Smooth muscle cell (in vitro differentiated cells): ENCODE results near the gene GDF2. TPM values are rescaled to one million over a fixed set of nuclear protein-coding genes. Genes with fewer than 3 reads are reported as not detected.

ENCODE experiments used
- DNase-seq: peaks from one replicate; lab custom pipeline; 2025; ENCODE audit not compliant: unreplicated experiment; lab: John Stamatoyannopoulos, UW
- H2AFZ ChIP-seq: fragments of 200-600 bp; sonication (generic); 2 replicates; pipeline ENCODE4 v1.6.0; 2016; ENCODE audit warnings: antibody characterized with exemption, low read depth, mild to moderate bottlenecking
- H3F3A ChIP-seq: fragments of 200-600 bp; sonication (generic); 2 replicates; pipeline ENCODE4 v1.6.0; 2017; ENCODE audit warnings: antibody characterized with exemption, low read depth
- H3K27ac ChIP-seq: fragments of 200-600 bp; sonication (generic); 2 replicates; pipeline ENCODE4 v1.5.1; 2016; ENCODE audit warnings: low read depth, mild to moderate bottlenecking
- H3K27me3 ChIP-seq: fragments of 200-600 bp; sonication (generic); 2 replicates; pipeline ENCODE4 v1.6.1; 2016; ENCODE audit warnings: low read depth, mild to moderate bottlenecking
- H3K36me3 ChIP-seq: fragments of 200-600 bp; sonication (generic); 2 replicates; pipeline ENCODE4 v1.5.1; 2016; ENCODE audit warnings: low read depth
- H3K4me1 ChIP-seq: fragments of 200-600 bp; sonication (generic); 2 replicates; pipeline ENCODE4 v1.5.1; 2016; ENCODE audit warnings: low read depth
- H3K4me2 ChIP-seq: fragments of 200-600 bp; sonication (generic); 2 replicates; pipeline ENCODE4 v1.6.0; 2016; ENCODE audit warnings: mild to moderate bottlenecking
- H3K4me3 ChIP-seq: fragments of 200-600 bp; sonication (generic); 2 replicates; pipeline ENCODE4 v1.5.1; 2016; ENCODE audit warnings: mild to moderate bottlenecking
- H3K79me2 ChIP-seq: fragments of 200-600 bp; sonication (generic); 2 replicates; pipeline ENCODE4 v1.6.0; 2016; ENCODE audit warnings: low read depth, mild to moderate bottlenecking
- H3K9ac ChIP-seq: fragments of 200-600 bp; sonication (generic); 2 replicates; pipeline ENCODE4 v1.6.0; 2016; ENCODE audit warnings: low read depth
- H3K9me3 ChIP-seq: fragments of 200-600 bp; sonication (generic); replicated peaks from 2 replicates; pipeline ENCODE4 v1.5.1; 2016; ENCODE audit warnings: low read depth
- H4K20me1 ChIP-seq: fragments of 200-600 bp; sonication (generic); 2 replicates; pipeline ENCODE4 v1.6.0; 2016; ENCODE audit warnings: low read depth
- WGBS: methylation state at CpG from one replicate; pipeline ENCODE4 v1.1.7; 2016; ENCODE audit warnings: low lambda C conversion rate; 5-methylcytosine and 5-hydroxymethylcytosine counted together
- polyA plus RNA-seq: library from polyadenylated mRNA; unstranded; fragments of >200 nt; fragmentation: Nextera tagmentation; extraction: Ambion mirVana; gene quantifications from 2 replicates; pipeline ENCODE4 v1.2.1, GENCODE V29; 2016
- total RNA-seq: library from RNA; depleted of rRNA; stranded (reverse); fragments of >200 nt; gene quantifications from 2 replicates; pipeline ENCODE4 v1.2.3, GENCODE V29; 2014
- TF ChIP-seq, protein P1 (sequence below): fragments of 200-600 bp; sonication (generic); IDR thresholded peaks from 2 replicates; pipeline ENCODE4 v1.5.1; 2017; ENCODE audit warnings: borderline replicate concordance, mild to moderate bottlenecking, antibody characterized with exemption; ENCODE audit not compliant: insufficient read depth, poor library complexity, severe bottlenecking

GDF2 gene
- total and polyA plus RNA-seq, 2 experiments from 2014 or later = not detected

DNA sequence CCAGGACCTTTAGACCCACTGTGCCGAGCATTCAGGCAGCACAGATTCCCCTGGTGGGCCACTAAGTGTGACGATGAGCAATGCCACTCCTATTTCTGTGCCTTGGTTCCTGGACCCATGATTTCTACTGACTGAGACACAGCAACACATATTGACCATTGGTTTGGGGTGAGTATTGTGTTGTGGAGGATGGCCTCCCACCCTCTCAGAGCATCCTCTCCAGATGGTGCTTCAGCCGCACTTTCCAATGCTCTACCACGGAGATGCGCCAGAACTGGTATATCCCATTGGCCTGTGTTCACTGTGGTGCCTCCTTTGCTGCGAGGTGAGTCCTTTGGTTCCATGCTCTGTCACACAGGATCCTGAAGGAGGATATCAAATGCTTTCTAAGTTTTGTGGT lies 32.3 kb upstream of the GDF2 start:
- no peak overlapping the region for H2AFZ ChIP-seq
- no peaks in the 10 kb centered on the region for H3K4me1 ChIP-seq
- no peaks in the 10 kb centered on the region for H4K20me1 ChIP-seq
- no peak overlapping the region for H3K4me2 ChIP-seq
- no peaks in the 10 kb centered on the region for H3K79me2 ChIP-seq
- no peak overlapping the region for H3K27ac ChIP-seq
- H3K27me3 ChIP-seq = peaks cover 23% of the 10 kb centered on the region
- no peak overlapping the region for H3K4me3 ChIP-seq
- DNase-seq = no peak
- H3K9me3 ChIP-seq = no peaks in the 10 kb centered on the region
- TF ChIP-seq, protein P1, sequence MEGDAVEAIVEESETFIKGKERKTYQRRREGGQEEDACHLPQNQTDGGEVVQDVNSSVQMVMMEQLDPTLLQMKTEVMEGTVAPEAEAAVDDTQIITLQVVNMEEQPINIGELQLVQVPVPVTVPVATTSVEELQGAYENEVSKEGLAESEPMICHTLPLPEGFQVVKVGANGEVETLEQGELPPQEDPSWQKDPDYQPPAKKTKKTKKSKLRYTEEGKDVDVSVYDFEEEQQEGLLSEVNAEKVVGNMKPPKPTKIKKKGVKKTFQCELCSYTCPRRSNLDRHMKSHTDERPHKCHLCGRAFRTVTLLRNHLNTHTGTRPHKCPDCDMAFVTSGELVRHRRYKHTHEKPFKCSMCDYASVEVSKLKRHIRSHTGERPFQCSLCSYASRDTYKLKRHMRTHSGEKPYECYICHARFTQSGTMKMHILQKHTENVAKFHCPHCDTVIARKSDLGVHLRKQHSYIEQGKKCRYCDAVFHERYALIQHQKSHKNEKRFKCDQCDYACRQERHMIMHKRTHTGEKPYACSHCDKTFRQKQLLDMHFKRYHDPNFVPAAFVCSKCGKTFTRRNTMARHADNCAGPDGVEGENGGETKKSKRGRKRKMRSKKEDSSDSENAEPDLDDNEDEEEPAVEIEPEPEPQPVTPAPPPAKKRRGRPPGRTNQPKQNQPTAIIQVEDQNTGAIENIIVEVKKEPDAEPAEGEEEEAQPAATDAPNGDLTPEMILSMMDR = no peak
- 91% methylated on average over 6 of the region's 6 CpGs for WGBS
- H3F3A ChIP-seq = no peaks in the 10 kb centered on the region
- H3K36me3 ChIP-seq = no peaks in the 10 kb centered on the region
- H3K9ac ChIP-seq = no peak overlapping the region

DNA sequence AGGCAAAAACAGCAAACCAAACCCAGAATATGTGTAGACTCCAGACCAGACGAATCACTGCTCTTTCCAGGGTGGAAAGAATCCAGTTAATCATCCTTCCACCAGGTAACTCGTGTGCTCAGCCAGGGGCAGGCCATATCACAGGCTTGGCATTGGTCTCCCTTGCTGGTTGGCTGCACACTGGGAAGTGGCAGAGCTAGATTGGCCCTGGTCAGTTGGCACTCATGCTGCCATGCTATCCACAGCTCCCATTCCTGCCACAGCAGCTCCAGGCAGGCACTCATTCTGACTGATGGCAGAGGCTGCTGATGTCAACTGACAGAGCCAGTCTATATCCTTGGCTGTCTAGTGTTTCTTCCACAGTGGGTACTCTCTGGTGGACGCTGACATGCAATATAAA lies 31.9 kb upstream of the GDF2 start:
- DNase-seq = no peak
- 68% methylated on average over 3 of the region's 3 CpGs for WGBS
- no peak overlapping the region for H3K4me3 ChIP-seq

DNA sequence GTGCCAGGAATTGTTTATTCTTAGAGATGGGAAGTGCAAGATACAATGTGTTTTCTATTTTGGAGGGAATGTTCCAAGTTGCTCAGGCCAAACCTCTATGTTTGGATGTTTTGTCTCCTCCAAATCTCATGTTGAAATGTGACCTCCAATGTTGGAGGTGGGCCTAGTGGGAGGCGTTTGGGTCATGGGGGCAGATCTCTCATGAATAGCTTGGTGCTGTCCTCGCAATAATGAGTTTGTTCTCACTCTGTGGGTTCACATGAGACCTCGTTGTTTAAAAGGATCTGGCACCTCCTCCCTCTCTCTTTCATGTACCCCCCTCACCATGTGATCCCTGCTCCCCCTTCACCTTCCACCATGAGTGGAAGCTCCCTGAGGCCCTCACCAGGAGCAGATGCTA lies 30.6 kb upstream of the GDF2 start:
- DNase-seq = no peak
- H3K4me1 ChIP-seq = no peaks in the 10 kb centered on the region
- no peaks in the 10 kb centered on the region for H3K9me3 ChIP-seq
- no peak overlapping the region for H3K4me2 ChIP-seq
- TF ChIP-seq, protein P1 = no peak
- no peak overlapping the region for H3K27ac ChIP-seq
- H3F3A ChIP-seq = no peaks in the 10 kb centered on the region
- peaks cover 20% of the 10 kb centered on the region for H3K27me3 ChIP-seq
- H3K9ac ChIP-seq = no peak overlapping the region
- no peaks in the 10 kb centered on the region for H4K20me1 ChIP-seq
- 87% methylated on average over 3 of the region's 3 CpGs for WGBS
- no peaks in the 10 kb centered on the region for H3K79me2 ChIP-seq
- no peak overlapping the region for H3K4me3 ChIP-seq
- no peak overlapping the region for H2AFZ ChIP-seq
- no peaks in the 10 kb centered on the region for H3K36me3 ChIP-seq

More for the DNA sequence above, 31.9 kb upstream of the GDF2 start:
- Histone ChIP-seq H3K9me3 (no peaks in the 10 kb centered on the region), H3K79me2 (no peaks in the 10 kb centered on the region), H3K27ac (no peak overlapping the region), H3K4me1 (no peaks in the 10 kb centered on the region), H3F3A (no peaks in the 10 kb centered on the region), H4K20me1 (no peaks in the 10 kb centered on the region), H3K27me3 (peaks cover 26% of the 10 kb centered on the region), H3K4me2 (no peak overlapping the region), H2AFZ (no peak overlapping the region), H3K36me3 (no peaks in the 10 kb centered on the region), H3K9ac (no peak overlapping the region)
- TF ChIP-seq, protein P1 = no peak

DNA sequence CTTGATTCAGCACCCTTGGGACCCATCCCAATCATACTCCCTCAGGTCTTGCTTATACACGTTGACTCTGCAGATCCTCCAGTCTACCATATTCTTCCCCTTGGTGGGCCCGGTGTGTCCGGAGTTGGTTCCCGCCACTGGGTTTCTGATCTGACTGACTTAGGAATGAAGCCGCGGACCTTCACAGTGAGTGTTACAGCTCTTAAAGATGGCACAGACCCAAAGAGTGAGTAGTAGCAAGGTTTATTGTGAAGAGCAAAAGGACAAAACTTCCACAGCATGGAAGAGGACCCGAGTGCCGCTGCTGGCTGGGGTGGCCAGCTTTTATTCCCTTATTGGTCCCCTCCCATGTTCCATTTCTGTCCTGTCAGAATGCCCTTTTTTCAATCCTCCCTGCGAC lies 28.2 kb upstream of the GDF2 start:
- H2AFZ ChIP-seq = no peak overlapping the region
- no peak overlapping the region for H3K9ac ChIP-seq
- no peaks in the 10 kb centered on the region for H3K79me2 ChIP-seq
- no peak for DNase-seq
- 94% methylated on average over 9 of the region's 9 CpGs for WGBS
- no peak overlapping the region for H3K27ac ChIP-seq
- no peak overlapping the region for H3K4me2 ChIP-seq
- no peaks in the 10 kb centered on the region for H3K9me3 ChIP-seq
- no peaks in the 10 kb centered on the region for H4K20me1 ChIP-seq
- H3K36me3 ChIP-seq = no peaks in the 10 kb centered on the region
- no peaks in the 10 kb centered on the region for H3F3A ChIP-seq
- H3K4me3 ChIP-seq = no peak overlapping the region
- TF ChIP-seq, protein P1 = no peak
- H3K4me1 ChIP-seq = peaks cover 11% of the 10 kb centered on the region
- peaks cover 38% of the 10 kb centered on the region for H3K27me3 ChIP-seq
